ENCODE results near the gene PKDCC.
"Not testable (repeated sequence)": the region's sequence is repeated elsewhere in the genome, so short reads cannot be mapped to it uniquely, and the experiment has no call there.

Gene PKDCC

DNA sequence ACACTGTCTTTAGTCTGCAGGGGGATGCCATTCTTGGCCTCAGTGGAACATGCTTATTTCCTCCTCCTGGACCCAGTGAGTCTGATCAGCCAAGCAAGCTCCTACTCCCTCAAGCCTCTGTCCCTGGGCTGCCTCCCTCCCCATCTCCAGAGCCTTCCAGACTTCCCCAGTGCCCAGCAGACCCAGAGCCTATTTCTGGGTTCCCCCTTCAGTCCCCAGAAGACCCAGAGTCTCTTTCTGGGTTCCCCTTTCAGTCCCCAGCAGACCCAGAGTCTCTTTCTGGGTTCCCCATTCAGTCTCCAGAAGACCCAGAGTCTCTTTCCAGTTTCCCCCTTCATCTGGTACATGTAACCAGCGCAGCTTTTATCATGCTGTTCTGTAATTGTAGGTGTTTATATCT lies 17.0 kb upstream of the PKDCC start:
- no peak for DNase-seq

DNA sequence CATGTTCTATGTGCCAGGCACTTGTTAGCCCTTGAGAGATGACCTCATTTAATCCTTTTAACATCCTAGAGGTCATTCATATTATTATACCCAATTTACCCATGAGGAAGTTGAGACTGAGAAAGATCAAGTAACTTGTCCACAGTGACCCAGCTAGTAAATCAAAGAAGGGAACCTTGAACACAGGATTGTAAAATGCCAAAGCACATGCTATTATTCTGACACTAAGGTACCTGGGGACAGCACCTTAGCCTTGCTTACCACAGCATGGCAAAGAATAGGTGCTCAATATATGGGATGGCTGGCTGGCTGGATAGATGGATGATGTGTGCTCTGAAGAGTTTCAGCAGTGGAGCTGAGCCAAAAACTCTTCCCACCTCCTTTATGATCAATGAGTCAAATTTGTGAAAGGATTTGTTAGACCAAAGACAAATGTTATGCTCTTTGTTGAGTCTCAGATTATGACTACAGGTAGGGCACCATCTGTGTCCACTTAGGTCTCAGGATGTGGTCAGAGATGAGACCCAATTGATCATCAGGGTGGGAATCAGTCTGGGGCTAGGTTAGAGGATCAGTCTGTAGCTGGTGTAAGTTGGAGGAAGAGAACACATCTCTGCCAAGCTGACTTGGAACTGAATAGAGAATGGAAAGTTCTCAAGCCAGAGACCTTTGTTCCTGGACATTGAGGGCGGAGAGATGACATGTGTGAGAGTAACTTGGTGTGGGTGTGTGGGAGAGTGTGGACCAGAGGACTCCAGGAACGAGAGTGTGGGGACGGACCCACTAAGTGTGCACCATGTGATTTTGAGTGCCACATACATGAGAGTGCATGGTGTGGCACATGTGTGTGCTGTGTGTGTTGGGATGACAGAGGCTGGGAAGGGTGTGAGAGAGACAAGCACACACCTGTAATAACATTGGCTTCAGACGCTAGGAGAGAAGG lies 16.3 kb upstream of the PKDCC start:
- no peak for DNase-seq

DNA sequence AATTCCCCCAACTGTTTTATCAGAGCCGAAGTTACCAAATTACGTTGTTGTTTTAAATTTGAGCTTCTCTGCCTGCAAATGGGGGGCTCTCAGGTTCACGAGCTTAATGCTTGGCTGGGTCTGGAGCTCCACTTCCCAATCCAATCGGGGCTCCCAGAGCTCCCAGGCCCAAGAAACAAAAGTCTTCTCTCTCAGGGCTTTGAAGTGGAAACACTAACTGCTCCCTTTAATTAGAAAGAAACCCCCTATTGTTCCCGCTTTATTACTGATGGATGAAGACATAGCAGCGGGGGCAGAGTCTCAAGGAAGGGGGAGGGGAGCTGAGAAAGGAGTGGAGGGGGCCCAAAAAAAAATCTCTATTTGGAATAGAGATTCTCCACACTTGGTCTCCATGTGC lies 15.6 kb upstream of the PKDCC start:
- no peak for DNase-seq

DNA sequence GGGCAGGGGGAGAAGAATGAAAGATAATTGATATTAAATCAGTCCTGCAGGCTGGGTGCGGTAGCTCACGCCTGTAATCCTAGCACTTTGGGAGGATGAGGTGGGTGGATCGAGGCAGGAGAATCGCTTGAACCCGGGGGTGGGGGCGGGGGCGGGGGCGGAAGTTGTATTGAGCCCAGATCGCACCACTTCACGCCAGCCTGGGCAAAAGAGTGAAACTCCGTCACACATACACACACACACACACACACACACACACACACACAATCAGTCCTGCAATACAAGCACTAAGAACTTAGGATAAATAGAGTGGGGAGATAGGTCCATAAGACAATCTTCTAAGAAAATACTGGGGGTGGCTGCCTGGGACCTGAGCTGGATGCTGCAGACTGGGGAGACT lies 15.1 kb upstream of the PKDCC start:
- no peak for DNase-seq

DNA sequence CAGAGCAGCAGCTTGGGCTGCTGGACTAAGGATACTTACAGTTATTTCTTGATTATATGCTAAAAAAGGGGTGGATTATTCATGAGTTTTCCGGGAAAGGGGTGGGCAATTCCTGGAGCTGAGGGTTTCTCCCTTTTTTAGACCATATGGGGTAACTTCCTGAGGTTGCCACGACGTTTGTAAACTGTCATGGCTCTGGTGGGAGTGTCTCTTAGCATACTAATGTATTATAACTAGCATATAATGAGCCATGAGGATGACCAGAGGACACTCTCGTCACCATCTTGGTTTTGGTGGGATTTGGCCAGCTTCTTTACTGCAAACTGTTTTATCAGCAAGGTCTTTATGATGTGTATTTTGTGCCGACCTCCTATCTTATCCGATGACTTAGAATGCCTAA lies 13.7 kb upstream of the PKDCC start:
- DNase-seq: not testable (repeated sequence)

DNA sequence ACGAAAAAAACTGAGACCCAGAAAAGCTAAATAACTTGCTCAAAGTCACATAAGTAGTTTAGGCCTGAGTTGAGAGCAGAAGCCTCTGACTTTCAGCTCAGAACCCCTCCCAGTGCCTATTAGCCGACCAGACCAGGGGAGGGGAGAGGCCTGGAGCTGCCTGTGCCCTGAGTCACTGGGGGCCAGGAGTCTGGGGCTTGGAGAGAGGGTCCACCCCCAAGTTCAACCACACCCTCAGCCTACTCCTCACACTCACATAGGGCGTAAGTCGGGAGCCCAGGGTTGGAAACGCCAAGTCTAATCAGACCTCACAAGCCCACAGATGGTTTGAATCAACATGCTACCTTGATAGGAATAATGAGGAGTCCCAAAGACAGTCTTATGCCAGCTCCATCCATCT lies 12.6 kb upstream of the PKDCC start:
- no peak for DNase-seq

DNA sequence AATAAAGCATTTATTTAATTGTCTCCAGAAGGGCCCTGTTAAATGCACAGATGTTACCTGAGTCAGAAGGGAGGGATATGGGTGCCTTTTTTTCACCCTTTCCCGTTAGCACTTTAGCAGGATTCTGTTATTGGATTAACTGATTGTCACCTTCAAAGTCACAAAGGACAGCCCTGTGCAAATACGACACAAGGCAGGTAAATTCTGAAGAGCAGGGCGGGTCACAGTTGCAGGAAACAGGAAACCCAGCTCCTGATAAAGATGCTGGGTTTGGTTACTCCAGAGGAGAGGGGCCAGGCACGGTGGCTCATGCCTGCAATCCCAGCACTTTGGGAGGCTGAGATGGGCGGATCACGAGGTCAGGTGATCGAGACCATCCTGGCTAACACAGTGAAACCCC lies 11.4 kb upstream of the PKDCC start:
- DNase-seq: no peak

DNA sequence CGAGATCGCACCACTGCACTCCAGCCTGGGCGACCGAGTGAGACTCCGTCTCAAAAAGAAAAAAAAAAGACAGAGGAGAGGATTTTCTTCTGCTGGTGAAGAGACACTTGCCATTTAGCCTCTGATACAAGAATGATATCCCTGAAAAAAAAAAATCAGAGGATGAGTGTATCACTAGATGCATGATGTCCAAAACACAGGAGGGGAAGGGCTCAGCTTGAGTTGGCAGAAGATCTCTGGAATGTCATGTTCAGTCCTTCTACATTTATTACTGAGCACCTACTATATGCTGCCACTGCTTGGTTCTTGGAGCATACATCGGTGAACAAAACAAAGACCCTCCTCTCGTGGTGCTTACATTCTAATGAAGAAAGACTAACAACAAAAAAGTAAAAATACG lies 10.9 kb upstream of the PKDCC start:
- DNase-seq: no peak

DNA sequence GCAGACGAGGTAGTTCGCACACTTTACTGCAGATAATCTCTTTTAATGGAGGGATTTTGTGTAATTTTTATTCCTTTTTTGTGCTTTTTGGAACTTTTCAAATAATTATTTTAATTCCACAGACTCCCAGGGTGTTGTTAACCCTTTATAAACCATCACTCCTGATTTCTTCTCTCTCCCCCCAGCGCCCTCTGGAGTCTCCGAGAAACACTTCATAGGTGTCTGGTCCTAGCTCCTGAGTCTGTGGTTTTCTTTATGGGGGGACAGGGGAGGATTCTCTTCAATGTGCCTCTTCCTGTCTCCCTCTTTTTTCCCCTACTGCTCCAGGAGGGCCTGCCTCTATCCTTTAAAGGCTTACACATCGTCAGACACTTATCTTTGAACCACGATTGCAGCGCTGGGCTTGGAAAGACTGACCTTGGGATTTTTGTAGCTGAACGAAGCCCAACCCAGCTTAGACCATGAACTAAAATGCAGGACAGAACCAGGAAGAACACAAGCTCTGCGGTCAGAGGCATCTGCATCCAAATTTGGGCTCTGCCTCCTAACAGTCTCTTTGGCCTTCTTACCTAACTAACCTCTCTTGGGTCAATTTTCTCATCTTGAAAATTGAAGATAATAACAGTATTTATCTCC lies 7.1 kb upstream of the PKDCC start:
- DNase-seq: no peak

DNA sequence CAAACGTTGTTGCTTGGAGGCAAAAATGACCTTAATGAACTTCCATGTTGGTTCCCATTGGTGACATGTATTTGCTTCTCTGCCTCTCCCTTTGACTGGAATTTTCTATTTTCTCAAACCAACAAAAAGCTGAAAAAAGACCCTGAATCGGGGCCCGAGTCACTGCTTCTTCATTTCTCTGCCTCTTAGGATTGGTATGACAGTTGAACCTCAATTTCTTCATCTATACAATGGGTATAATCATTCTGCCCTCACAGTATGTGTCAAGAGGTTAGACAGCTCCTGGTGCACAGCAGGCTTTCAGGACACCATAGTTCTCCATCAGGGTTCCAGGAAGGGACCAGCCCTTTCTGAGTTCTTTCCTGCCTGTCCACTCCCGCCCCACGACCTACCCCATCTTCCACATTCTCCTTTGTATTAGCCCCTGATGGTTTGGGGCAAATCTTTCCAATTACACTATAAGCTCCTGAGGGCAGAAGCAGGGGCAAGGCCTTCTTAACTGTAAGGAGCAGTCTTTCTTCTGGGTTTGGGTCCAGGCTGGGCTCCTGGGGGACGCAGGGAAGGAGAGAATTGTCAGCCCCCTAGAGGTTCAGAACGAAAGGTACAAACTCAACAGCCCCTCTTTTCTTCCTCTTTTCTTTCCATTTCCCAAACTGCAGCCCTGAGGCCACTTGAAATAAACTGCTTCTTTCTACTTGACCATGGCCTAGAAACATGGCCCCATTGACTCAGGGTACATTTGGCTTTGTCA lies 6.3 kb upstream of the PKDCC start:
- DNase-seq: no peak

DNA sequence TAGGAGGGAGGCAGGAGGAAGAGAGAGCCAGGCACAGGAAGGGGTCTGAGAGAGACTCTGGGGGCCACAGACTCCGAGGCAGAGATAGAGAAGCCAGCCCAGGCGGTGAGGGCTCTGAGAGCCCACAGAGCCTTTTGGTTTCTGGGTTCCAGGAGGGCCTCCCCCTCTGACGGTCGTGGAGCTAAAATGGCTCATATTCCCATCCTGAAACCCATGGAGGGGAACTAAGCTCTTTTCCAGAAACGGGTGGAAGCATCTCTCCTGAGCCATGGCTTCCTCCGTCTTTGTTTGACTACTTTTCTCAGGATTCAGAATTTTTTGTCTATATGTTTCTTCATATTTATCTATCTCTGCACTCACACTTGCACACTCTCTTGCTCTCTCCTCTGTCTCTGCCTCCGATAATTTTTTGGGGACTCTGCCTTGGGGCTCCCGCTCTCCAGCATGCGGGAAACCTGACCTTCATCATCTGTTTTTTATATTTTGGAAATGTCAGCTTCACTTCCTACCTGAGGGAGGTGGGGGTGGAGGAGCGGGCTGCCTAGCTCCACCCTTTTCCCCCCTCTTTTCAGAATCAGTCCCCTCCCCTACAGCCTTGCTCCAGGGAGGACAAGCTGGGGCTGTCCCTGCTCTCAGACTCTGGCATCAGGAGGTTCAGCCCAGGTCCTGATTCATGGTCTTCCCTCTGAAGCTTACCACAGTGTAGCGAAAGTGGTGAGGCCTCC lies 5.0 kb upstream of the PKDCC start:
- no peak for DNase-seq

DNA sequence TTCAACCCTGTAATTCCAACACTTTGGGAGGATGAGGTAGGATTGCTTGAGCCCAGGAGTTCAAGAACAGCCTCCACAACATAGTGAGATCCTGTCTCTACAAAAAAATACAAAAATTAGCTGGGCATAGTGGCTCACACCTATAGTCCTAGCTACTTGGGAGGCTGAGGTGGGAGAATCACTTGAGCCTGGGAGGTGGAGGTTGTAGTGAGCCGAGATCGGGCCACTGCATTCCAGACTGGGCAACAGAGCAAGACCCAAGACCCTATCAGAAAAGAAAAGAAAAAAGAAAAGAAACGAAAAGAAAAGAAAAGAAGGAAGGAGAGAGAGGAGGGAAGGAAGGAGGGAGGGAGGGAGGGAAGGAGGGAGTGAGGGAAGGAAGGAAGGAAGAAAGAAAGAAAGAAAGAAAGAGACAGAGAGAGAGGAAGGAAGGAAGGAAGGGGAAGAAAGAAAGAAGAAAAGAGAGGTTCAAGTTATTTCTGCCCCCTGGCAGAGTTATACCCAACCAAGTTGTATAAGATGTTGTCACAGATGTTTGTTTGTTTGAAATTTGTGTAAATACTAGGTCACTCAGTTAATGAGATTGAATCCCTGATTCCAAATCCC lies 3.9 kb upstream of the PKDCC start:
- no peak for DNase-seq

DNA sequence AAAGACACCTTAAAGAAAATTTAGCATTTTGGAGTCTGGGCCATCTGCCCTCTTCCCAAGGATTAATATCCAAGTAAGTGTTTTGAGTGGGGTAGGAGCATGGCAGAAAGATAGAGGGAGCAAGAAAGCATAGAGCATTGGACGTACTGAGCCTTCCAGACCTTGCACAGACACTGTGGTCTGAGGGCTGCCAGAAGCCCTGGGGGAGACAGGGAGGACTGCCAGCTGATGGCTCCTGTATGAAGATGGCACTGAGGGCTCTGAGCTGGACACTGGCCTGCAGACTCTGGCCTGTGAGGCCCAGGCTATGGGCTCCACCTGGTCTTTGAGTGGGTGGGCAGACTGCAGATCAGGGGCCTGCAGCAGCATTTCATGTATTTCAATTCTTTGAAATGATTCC lies 2.9 kb upstream of the PKDCC start:
- DNase-seq: no peak

DNA sequence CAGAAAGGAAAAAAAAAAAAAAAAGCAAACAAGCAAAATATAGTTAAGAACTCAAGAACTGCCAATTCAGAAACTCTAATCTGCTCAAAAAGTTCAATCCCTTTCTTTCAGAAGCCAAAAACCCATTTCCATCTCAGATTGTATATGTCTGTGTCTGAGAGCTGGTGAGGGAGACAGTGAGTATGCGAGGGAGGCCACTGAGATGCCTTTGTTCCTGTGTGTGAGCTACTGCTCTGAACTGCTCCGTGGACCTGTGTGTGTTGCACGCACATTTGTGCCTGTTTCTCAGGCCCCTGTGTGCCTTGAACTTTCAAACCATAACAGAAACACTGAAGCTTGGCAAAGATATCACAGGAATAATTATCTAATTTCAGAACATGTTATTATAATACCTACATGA lies 2.5 kb upstream of the PKDCC start:
- peak; percentile 19 for DNase-seq

DNA sequence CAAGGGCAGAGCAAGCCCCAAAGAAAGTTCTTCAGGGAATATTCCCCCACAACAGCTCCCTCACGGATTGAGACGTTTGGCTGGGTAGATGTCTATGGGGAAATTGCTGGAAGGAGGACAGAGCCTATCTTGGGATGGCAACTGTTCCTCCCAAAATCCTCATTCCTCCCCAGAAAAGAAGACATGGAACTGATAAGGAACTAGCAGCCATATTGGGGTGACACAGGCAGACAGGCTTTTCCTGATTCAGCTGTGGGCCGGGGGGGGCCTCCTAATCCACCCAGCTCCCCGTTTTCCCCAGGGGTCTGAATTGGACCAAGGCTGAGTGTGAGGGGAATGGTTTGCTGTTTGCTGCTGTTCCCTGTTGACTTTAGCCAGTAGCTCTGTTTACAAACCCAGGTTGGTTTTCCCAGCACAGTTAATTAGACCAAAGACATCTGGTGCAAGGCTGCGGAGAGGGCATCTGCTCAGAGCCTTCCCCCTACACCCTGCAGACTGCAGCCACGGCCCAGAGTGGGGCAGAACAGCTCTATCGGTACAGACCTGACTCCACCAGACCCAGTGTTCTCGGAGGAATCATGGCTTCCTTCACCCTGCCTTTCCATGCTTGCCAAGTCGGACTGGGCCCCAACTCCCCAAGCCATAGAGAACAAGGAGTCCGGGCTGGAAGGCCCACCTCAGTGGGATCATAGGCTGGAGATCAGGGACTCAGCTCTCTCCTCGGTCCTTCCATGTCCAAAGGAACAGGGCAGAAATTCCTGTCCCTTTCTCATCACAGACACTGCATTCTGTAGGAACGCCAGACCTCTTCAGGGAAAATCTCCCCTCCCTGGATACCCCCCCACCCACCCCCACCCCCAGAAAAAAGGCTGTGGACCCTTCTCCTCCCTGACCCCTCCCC lies 1.7 kb upstream of the PKDCC start:
- peak; percentile 87 for DNase-seq

DNA sequence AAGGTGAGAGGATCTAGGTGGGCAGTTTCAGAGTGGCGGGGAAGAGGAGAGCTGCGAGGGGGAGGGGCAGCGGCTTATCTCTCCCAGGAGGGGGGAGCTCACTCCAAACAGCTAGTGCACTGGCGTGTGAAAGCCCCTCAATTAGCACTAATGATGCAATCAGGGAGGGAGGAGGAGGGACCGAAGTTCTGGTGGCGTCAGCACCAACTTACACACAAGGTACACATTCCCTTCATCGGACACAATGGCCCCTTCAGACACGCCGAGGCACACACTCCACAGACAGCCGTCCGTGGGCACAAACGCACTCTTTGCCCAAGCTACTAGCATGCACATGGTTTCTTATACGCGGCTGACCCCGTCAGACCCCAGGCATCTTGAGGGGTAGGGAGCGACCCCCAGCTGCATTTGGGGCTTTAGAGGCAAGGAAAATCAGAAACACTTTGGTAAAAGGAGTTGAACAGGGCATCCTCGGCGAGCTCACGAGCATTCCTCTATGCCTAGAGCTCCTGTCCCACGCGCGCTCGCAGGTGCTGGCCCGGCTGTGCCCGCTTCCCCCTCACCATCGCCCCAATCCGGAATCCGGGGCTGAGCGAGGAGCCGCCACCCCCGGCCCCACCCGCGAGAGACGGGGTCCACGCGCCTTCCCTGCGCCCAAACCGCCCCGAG lies 868 bp upstream of the PKDCC start:
- DNase-seq: peak; percentile 74

DNA sequence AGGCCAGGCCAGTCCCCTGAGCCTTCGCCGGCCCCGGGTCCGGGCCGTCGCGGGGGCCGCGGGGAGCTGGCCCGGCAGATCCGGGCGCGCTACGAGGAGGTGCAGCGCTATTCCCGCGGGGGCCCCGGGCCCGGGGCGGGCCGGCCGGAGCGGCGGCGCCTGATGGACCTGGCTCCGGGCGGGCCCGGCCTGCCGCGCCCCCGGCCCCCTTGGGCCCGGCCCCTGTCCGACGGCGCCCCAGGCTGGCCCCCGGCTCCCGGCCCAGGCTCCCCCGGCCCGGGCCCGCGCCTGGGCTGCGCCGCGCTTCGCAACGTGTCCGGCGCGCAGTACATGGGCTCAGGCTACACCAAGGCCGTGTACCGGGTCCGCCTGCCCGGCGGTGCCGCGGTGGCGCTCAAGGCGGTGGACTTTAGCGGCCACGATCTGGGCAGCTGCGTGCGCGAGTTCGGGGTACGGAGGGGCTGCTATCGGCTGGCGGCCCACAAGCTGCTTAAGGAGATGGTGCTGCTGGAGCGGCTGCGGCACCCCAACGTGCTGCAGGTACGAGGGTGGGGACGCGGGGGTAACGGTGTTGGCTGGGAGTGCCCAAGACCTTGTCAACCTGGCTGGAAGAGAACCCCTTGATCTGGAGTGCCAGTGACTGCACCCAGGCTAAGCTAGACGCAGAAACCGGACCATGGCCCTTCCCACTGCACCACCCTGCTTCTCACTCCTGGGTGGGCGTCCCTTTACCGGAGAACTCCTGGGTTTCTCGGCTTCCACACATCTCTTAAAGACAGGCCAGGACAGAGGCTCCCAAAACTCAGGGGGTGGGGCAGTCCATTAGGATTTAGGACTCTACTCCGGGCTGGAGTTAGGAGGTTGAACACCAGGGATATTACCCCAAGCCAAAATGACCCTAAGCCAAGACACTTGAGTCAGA lies 739 bp downstream of the PKDCC start:
- no peak for DNase-seq

DNA sequence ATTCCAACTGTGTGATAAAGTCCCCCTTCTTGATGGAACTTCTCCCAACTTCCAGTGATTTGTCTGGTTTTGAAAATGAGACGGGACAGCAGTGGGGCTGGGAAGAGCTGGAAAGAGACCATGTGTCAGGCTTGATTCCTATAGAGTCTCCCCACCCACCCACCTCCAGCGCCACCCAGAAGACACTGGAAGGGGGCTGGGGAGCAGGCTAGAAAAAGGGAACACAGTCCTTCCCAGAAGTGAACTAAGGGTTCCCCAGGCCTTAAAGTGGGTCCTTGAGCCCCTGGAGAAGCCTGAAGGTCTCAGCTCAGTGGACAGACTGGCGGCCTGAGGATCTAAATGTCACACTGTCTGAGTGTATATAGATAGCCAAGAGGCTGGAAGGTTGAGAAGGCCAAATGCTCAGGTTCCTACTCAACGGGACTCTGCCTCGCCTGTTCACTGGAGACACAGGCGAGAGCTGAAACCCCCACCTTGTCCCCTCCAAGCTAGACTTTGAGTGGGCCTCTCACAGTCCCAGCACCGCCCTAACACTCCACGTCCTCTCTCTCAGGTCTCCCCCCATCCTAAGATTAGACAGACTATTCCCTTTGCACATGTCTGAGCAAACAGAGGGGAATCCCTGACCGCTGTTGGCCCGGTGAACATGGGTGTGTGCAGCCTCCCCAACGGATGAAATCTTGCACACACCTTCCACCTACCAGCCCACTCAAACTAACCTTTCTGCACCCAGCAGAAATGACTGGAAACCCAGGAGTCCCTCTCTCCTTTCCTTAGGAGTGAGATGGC lies 1.6 kb downstream of the PKDCC start:
- DNase-seq: no peak
